GM21825 (cell line): Measurements from ENCODE around the gene ACOXL.
A peak's percentile ranks its signal among the peaks of the same experiment; 100 is the strongest.

Source experiments
- ATAC-seq: cut with Tn5 transposase; IDR thresholded peaks from one replicate; pipeline ENCODE4 v1.9.1; 2021; ENCODE audit warnings: mild to moderate bottlenecking, moderate library complexity; ENCODE audit not compliant: unreplicated experiment

ACOXL gene

DNA sequence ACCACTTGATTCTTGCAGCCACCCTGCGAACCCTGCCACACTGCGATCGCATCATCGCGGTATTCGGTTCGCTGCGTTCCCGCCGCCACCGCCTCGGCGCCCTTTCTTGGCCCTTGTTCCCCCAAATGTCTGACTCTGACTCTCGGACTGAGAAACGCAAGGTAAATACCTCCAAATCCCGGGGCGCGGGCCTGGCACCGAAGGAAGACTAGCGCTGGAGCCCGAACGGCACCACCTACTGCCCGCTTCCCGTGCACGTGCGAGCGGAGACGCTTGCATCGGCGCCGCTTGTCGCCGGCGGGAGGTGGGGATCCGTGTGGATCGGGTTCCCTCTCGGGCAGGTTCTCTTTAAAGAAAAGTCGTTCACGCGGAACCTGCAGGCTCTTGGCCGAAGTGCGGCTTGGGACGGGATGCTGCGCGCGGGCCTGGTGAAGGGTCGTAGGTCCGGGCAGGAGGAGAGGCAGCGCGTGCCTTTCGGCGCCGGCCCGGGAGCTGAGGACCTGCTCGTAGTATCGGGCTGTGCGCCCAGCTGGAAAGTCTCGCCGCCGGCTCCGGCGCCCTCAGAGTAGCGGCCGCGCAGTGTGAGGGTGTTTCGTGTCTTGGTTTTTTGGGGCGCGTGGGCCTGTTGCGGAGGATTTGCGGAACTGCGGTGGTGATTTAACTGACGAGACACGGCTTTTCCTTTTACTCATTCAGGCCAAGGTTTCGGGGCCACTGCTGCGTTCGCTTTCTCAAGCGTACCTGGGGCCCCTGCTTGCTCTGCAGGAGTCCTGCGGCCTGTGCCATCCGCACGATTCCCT, 388.9 kb downstream of the ACOXL start:
- no peak for ATAC-seq

DNA sequence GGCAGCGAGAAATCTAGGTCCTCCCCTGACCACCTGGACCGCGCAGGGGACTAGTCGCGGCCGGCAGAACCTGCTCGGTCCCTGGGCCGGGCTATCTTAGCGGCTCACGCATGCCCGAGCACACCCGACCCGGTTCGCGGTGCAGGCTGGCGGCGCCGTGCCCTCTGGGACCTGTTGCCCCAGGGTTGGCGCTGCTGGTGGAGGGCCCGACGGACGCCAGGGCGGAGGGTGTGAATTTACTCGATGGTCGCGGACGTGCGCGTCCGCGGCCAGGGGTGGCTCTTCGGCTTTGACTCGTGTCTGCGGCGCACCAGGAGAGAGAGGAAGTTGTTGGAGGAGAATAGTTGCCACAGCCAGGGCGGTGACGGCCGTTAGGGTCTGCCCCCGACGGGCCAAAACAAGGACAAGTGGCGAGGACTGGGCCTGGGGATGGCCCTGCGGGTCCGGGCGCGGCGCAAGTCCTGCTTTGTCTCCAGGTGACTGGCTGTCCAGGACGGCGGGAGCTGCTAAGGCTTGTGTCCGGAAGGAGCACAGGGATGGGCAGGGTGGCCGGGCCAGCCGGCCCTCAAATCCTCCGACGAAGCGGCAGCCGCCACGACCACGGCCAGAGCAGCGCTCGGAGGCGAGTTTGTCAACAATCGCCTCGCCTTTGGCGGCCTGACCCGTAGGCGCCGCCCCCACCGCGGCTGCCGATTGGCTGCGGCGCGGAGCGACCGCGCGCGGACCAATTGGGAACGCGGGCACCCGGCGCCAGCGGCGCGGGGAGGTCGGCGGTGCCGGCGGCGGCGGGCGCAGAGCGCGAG, 389.7 kb downstream of the ACOXL start:
- ATAC-seq: peak; percentile 40

DNA sequence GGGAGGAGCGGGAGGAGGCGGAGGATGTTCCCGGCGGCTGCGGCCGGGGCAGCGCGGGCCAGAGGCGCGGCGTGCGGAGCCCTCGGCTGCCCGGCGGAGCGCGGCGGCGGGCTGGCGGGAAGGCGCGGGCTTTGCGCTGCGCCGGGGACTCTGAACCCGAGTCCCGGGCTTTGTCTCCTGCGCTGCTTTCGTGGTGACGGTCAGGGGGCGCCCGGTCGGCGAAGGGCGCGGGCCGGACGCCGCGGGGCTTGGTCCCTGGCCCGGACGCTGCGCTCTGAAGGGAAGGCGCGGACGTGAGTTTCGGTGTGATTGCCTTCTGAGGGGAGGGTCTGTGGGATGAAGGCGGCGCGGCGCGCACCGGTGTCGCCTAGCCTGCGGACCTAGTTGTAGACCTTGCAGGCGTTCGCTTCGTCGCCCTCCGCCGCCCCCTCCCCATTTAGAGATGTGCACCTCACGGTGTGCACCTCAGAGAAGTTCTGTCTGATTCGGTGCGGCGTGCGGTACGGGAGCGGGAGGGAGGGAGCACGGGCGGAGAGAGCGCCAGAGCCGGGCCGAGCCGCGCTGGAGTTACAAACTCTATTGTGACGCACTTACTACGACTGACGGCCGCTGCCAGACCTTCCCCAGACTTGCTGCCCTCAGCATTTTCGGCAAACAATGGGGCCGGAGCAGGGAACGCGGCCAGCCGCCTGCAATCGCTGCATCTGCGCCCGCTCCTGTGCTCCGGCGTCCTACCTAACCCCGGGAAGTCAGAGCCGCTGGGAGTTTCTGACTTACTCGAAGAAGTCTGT, 390.5 kb downstream of the ACOXL start:
- ATAC-seq: no peak

DNA sequence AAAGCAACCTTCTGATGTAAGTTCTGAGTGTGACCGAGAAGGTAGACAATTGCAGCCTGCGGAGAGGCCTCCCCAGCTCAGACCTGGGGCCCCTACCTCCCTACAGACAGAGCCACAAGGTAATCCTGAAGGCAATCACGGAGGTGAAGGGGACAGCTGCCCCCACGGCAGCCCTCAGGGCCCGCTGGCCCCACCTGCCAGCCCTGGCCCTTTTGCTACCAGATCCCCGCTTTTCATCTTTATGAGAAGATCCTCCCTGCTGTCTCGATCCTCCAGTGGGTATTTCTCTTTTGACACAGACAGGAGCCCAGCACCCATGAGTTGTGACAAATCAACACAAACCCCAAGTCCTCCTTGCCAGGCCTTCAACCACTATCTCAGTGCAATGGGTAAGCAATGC, 391.4 kb downstream of the ACOXL start:
- no peak for ATAC-seq

DNA sequence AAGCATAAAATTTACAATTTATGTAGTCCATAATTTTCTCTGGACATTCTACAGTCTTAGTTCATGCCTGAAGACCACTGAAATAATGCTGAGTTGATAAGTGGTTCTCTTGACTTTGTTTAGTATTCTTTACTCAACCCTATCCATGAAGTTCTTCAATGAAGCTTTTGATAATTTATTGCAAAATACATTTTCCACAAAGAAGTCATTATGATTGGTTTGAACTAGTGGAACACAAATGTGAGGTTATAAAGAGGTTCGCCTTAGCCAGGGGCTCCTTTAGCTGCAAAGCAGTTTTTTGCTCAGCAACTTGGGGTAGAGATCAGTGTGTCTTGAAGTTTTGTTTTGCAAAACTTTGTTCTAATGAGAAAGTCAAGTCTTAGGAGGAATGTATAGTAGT, 394.2 kb downstream of the ACOXL start:
- no peak for ATAC-seq

- no peak for ATAC-seq
These were observed 395.0 kb downstream of the ACOXL start for GRCh38 chr2:111127351-111127750.

- no peak for ATAC-seq
These were observed 395.7 kb downstream of the ACOXL start for GRCh38 chr2:111128096-111128495.

DNA sequence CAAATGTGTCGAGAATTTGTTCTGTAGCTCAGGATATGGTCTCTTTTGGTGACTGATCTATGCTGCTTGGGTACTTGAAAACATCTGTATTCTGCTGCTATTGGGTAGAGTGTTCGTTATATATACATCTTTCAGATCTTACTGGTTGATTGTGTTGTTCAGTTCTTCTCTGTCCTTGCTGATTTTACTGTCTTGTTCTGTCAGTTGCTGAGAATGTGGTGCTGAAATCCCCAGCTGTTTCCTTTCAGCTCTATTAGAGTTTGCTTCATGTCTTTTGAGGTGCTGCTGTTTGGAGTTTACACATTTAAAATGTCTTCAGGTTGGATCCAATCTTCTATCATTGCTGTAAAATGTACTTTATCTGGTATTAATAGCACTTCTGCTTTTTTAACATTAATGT, 401.2 kb downstream of the ACOXL start:
- ATAC-seq: no peak

DNA sequence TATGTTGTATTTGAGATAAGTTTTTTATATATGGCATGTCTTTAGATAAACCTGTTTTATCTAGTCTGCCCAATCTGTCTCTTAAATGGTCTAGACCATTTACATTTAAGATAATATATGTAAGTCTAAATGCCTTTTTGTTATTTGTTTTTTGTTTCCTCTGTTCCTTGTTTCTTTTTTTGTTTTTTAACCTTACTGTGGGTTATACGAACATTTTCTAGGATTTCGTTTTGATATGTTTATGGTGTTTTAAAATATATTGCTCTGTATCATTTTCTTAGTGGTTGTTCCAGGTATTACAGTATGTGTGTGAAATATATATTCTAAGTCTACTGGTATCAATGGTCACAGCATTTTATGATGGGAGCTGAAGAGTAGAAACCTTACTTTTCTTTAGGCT, 401.7 kb downstream of the ACOXL start:
- ATAC-seq: no peak

DNA sequence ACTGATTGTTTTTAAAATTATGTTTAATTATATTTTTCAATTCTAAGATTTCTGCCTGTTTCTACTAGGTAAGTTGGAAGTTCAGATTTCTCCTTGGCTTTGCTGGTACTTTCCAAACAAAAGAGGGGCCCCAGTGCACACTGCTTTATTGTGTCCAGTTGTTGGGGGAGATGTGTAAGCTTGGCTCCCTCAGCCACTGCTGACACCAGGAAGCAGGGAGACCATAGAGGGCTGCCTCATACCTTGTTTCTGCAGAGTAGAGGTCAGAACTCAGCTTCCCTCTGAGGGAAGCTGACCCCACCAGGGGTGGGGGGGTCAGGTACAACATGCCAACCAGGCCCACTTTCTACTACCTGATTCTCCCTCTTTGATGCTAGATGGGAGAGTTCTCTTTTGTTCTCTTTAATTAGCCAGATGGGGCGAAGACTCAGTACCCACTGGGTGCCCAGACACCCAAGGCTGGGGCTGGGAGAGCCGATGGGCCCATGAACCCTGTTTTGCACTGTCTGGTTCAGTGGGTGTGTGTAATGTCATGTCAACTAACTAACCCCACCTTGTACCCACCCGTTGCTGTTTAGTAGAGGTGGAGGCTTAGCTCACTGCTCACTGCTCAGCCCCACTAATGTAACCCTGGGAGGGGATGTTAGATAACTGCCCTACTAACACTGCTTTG, 403.0 kb downstream of the ACOXL start:
- no peak for ATAC-seq

GRCh38 chr2:111135910-111136297, 403.5 kb downstream of the ACOXL start:
- no peak for ATAC-seq

DNA sequence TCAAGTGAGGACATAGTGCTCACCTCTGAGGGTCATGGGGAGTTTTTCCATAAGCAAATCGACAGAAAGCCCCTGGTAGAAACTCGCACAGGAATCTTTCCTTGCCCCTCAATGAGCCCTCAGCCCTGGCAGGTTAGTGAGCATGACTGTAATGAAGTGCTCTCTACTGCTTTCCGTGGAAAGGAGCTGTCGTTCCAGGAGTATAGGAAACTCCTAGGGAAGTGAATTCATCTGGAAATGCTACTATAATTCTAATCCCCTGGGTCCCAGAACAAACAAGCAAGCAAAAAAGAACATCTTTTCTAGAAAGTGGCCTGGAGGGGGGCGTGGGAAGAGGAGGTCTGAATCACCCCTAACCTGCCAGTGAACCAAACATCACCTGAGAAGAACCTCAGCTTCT, 406.5 kb downstream of the ACOXL start:
- ATAC-seq: no peak

- ATAC-seq: no peak
These were observed 407.4 kb downstream of the ACOXL start for GRCh38 chr2:111139637-111140317.

- no peak for ATAC-seq
These were observed 408.4 kb downstream of the ACOXL start for GRCh38 chr2:111140815-111141214.

DNA sequence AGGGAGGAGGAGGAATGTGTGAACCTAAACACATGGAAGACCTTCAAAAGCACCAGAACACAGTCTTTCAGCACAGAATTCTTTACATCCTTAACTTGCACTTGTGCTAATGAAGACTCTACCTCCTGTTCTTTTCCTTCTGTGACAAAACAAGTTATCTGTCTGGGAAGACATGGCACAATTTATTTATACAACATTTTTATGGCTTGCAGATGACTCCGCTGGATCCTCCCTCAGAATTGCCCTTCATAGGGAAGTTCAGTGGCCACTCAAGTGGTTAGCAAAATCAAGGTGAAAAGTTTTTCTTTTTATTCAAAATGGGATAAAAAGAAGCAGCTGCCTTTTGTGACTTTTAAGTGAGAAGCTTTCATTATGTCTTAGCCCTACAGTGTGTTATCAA, 409.7 kb downstream of the ACOXL start:
- ATAC-seq: no peak

DNA sequence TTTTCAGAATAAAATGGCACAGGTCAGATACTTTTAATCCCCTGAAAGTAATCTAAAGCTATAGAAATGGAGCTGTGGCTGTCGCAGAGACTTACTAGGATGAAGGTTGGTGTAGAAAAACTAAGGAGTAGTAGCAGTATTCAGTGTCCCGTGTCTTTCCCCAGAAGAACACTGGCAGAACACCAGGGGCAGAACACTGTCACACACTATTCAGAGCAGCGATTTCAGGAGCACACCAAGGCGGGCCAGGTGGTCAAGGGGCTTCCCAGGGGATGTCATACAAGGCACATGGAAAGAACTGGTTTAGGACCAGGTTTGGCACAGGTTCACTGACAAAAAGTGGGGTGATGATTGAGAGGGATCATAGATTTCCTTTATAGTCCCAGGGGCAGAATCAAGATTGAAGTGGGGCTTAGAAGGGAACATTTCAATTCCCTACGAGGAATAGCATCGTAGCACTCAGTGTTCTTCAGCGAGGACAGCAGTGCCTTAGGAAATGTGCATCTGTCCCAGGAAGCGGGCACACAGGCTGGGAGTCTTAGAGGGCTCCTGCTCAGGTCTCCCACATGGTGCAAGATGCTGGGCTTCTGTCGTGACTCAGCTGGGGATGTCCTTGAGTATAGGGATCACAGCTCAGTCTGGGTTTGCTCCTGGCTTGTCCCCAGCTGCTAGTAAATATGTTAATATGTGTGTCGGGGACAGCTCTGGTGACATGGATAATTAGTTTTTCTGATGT, 410.9 kb downstream of the ACOXL start:
- ATAC-seq: no peak

DNA sequence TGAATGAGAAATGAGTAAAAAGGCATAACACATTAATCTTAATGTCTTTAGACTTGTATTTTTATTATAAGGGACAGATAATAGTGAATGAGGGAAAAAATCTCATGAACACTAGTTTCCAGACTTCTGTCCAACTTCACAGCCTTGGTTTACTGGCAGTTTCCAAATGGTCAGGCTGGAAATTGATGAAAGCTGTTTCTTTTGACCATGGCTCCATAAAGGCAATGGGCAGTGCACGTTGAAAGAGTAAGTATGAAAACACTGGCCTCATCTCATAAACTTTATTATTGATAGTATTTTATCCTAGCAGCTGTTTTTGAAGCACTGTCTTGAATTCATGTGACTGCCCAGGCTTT, 411.4 kb downstream of the ACOXL start:
- no peak for ATAC-seq

DNA sequence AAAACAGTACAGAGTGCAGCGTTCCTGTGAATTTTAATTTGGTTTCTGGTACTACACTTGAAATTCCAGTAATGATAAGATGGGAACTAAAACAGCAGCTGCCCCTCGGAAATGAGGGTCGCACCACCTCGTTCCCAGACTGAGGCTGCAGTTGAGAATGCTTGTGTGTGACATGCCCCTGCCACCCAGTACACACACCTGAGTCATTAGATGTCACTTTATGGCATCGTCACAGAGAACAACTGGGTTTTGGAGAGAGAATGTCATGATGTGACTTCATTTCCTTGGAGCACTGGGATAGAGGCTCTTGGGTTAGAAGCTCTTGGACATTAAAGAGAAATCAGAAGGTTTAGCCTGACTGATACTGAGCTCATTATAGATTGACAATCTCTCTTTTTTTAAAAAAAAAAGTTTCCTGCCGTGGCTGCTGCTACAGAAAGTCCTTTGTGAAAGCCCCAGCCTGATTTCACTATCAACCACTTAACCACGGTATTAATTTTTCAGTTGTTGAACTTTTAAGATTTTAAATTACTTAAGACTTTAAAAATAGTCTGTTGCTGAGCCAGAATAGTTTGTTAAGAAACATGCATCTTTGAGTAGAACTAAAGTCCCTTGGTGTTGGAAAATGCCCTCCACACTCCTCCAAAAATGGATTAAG, 412.9 kb downstream of the ACOXL start:
- no peak for ATAC-seq

DNA sequence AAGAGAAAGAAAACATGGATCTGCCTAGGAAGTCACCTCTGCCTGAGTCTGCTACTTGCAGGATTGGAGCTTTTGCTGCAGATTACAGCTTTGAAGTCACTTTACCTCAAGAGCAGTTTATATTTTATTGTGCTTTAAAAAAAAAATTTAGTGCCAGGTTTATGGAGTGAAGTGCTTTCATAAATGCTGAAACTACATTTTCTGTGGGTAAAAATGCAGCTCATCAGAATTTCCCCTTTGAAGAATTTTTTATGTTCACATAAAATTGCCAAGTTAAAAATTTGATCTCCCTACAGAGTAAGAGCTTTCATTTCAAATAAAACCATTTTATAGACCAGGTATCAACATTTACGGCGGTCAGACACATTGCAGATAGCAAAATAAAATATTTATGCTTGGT, 413.6 kb downstream of the ACOXL start:
- no peak for ATAC-seq
